GM18867 (cell line): ENCODE results near the gene DENND10.
"Not testable (repeated sequence)": the region's sequence is repeated elsewhere in the genome, so short reads cannot be mapped to it uniquely, and the experiment has no call there.

Experiments used
- ATAC-seq: cut with Tn5 transposase; IDR thresholded peaks from one replicate; pipeline ENCODE4 v1.9.1; 2021; ENCODE audit warnings: mild to moderate bottlenecking, moderate library complexity; ENCODE audit not compliant: unreplicated experiment

The DENND10 gene

DNA sequence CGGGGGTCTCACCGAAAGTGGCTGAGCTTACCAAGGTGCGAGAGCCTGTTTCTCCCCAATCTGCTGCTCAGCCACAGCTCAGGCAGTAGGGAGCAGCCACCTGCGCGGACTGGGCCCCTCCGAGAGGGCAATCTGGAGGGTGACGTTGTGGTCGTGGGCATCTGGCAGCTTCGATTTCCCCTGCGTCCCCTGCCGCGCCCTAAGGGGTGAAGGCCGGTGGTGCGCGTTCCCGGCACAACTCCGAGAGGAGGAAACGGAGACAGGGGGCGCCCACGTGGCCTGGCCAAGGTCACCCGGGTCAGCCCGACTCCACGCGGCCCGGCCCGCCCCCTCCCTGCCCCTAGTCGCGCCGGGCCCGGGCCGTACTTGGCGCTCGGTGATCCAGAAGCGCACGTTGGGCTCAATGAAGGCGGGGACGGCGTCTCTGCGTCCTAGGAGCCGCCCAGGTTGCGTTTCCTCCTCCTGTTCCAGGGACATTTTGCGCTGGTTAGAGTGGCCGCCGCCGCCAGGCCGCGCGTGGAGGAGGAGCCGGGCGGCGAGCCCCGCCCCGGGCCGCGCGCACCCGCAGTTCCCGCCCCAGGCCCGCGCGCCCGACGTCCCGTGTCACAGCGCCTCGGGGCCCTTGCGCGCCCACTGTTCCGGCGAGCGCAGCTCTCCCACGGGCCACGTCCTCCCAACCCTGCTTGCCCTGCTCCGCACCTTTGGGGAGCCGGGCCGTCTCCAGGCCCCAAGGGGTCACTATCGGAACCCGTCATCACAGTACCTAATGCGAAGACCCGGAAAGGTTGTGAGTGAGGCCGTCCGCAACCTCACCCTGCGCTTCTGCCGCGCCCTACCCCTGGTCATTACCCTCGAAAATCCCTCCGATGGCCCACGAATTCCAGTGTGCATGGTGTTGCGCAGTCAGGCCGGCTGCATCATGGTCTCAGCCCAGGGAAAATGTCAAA lies 61.5 kb downstream of the DENND10 start, which contains the start of gene SFXN4:
Gene SFXN4, minus strand, starts transcription at position 544 of the 947 bp plus-strand sequence. Its CDS starts 67 bp downstream, at position 477.
- peak; percentile 91 for ATAC-seq

DNA sequence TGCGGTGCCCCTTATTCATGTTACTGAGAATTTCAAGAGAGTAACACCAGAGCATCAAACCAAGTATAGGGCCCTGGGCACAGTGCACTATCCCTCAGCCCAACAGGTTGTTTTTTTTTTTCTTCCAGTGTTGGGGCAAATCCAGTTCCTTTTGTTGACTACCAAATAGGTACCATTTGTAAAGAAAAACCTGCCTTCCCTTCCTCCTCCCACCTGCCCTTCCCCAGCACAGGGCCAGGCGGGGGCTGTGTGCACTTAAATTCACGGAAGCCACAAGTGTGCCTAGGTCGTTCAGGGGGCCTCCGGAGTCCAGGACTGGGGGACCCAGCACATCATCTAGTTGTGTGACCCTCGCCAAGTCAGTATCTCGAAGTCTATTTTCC lies 62.2 kb downstream of the DENND10 start:
- ATAC-seq: no peak

- no peak for ATAC-seq
These were observed 62.7 kb downstream of the DENND10 start for GRCh38 chr10:119166564-119166963.

DNA sequence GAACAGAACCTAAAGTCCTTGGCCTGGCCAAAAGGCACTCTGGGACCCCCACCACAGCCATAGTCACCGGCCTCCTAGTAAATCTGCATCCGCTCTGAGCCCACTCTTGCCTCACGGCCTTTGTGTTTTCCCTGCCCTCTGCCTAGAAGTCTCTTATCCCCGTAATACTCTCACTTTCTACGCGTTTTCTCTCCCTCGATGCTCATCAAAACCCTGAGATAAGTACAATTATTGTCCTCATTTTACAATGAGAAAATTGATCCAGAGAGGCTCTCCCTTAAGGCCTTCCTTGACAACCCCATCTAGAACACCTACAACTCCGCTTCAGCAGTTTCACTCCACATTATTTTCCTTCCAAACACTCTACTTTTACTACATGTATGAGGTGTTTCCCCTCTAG lies 63.1 kb downstream of the DENND10 start:
- ATAC-seq: no peak

DNA sequence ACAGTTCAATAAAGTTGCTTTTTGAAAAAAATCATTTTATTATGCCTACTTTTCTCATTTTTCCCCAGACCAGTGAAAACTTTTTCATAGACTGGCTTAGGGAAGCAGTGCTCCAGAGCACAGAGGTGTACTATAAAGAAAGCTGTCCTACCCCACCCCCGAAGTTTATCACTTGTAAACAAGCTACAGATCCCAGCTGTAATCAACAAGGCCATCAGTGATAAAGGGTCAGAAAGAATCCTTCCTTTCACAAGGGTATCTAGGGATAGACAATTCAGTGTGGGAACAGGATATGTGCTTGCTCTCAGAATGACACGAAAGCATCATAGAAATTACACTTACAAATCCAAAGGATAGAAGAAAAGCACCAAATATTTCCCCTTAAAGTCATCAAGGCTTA lies 70.2 kb downstream of the DENND10 start:
- no peak for ATAC-seq

DNA sequence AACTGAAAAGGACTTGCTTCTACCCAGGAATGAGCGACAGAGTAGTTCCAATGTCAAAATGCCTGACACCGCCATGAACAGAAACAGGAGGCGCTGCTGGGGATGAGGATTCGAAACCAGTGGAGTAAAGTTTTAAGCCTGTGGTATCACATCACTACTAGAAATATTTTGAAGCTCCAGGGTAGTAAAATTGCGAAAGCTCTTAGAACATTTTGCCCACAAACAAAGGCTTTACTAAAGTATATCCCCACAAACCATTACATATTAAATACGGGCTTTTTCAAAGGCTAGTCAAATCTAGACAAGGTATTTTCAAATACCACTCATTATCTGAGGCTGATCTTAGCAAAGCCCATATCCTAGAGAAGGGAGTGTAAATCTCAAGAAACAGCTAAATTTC lies 72.3 kb downstream of the DENND10 start:
- no peak for ATAC-seq

DNA sequence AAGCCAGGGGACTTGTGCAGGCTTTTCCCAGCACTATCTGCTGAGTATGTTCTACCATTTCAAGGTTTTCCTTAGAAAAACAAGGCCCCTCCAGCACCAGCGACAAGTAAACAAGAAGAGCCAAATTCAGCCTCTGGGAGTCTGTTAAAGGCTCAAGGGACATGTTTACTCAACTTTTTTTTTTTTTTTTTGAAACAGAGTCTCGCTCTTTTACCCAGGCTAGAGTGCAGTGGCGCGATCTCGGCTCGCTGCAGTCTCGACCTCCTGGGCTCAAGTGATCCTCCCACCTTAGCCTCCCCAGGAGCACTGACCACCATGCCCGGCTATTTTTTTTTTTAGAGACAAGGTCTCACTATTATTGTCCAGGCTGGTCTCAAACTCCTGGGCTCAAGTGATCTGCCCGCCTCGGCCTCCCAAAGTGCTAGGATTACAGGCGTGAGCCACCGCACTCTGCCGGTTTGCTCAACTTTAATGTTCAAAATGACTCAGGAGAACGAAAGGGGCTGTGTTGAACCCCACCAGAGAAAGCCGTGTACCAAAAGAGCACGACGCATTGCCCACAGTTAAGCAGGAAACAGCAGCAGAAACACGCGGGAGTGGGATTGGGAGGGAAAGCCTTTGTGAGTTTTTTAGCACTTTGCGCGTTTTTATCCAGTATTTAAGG lies 73.9 kb downstream of the DENND10 start:
- no peak for ATAC-seq

- ATAC-seq: peak; percentile 90
These were observed 74.6 kb downstream of the DENND10 start, which contains the start of gene PRDX3 for GRCh38 chr10:119178372-119179119. Gene PRDX3, minus strand, starts transcription at chr10:119178812. Its CDS starts 22 bp downstream, at chr10:119178790.

DNA sequence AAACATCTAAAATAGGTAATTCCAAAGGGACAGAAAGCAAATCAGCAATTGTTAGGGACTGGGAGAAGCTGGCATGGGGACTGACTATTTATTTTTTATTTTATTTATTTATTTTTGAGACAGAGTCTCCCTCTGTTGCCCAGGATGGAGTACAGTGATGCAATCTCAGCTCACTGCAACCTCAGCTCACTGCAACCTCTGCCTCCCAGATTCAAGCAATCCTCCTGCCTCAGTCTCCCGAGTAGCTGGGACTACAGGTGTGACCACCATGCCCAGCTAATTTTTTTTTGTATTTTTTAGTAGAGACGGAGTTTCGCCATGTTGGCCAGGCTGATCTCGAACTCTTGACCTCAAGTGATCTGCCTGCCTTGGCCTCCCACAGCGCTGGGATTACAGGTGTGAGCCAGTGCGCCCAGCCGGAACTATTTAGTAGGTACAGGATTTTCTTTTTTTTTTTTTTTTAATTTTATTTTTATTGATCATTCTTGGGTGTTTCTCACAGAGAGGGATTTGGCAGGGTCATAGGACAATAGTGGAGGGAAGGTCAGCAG lies 77.0 kb downstream of the DENND10 start:
- ATAC-seq: not testable (repeated sequence)

DNA sequence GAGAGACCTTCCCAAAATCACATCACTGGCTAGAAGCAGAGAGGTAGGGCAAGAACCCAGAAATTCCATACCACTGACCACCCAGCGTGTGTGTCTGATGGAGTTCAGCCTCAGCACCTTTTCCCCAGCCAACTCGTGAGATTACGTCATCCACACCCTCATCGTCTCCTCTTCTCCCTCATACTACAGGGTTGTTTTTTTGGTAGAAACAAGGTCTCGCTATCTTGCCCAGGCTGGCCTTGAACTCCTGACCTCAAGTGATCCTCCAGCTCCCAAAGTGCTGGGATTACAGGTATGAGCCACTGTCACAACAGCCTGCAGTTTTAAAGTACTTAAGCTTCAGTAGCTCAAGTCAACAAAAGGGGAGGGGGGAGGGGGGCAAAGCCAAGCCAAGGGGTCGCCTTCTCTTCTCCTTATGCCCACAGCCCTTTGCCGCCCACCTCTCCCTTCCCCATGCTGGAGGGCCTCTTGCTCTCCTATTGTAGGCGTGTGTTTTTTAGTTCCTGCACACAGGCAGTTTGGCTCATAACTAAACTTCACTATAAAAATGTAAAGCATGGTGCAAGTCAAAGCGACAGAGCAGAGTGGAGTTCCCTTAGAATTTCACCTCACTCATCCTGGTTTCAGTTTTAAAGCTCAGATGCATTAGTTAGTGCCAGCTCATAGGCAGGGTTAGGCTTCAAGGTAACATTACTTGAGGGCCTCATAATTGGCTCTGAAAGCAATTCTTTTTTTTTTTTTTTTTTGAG lies 79.9 kb downstream of the DENND10 start:
- no peak for ATAC-seq
